ENCODE results near the gene PRKCE. TPM values are rescaled to one million over a fixed set of nuclear protein-coding genes. Genes with fewer than 3 reads are reported as not detected.

Gene PRKCE
- total RNA-seq, 1 experiment from 2014 or later = 1.3 TPM

- Mint-ChIP-seq H3K36me3 (ENCODE audit: insufficient read depth in 1 of 3, low read depth in 3 of 3) (peaks cover 0 to 1% (median 0%) of the 10 kb centered on the region in 3 experiments; a peak in 2 of 7 replicates), H3K9me3 (peaks cover 6 to 7% of the 10 kb centered on the region in 2 experiments), H3K27me3 (ENCODE audit: low read depth) (peaks cover 5% of the 10 kb centered on the region), H3K4me3 (no peak overlapping the region), H3K4me1 (peaks cover 2 to 4% of the 10 kb centered on the region in 2 experiments; a peak in 1 of 4 replicates), H3K27ac (no peak overlapping the region)
- no peak overlapping the region for H2BK5ac ChIP-seq (ENCODE audit: insufficient read length, low read length)
- H3K4me2 ChIP-seq (ENCODE audit: insufficient read depth, insufficient read length, low read length) = no peak overlapping the region
- no peak overlapping the region for H3T11ph ChIP-seq (ENCODE audit: low read length)
- no peak overlapping the region for H4K91ac ChIP-seq (ENCODE audit: insufficient read length, low read depth, low read length)
- H4K5ac ChIP-seq (ENCODE audit: insufficient read length, low read depth, low read length) = no peak overlapping the region
- no peaks in the 10 kb centered on the region for H3K79me1 ChIP-seq (ENCODE audit: insufficient read depth, low read depth, low read length, poor library complexity, severe bottlenecking)
- no peak overlapping the region for H2BK15ac ChIP-seq (ENCODE audit: low read depth, low read length)
- H2BK120ac ChIP-seq (ENCODE audit: low read depth, low read length, poor library complexity, severe bottlenecking) = no peak overlapping the region
- no peak overlapping the region for H2AK5ac ChIP-seq (ENCODE audit: insufficient read length, low read length)
- no peak overlapping the region for H4K8ac ChIP-seq (replicated peaks; ENCODE audit: insufficient read length, low read depth, low read length)
- no peaks in the 10 kb centered on the region for H3K9me3 ChIP-seq (ENCODE audit: control insufficient read depth, low read depth, low read length)
- no peaks in the 10 kb centered on the region for H3K4me1 ChIP-seq (ENCODE audit: insufficient read depth, low read length)
- H2BK20ac ChIP-seq (ENCODE audit: low read depth, low read length, poor library complexity, severe bottlenecking) = no peak overlapping the region
- no peak for DNase-seq
- no peaks in the 10 kb centered on the region for H3K79me2 ChIP-seq (ENCODE audit: insufficient read depth, low read length)
- H3K14ac ChIP-seq (ENCODE audit: insufficient read depth, low read length) = no peak overlapping the region
- H2BK12ac ChIP-seq (ENCODE audit: insufficient read length, low read depth, low read length) = no peak overlapping the region
- H3K23me2 ChIP-seq (ENCODE audit: insufficient read length, low read depth, low read length, poor library complexity, severe bottlenecking) = no peaks in the 10 kb centered on the region
- H4K20me1 ChIP-seq (ENCODE audit: control insufficient read depth, insufficient read depth, insufficient read length) = no peaks in the 10 kb centered on the region
- H3K18ac ChIP-seq (ENCODE audit: insufficient read length, low read depth, low read length) = no peak overlapping the region
- no peaks in the 10 kb centered on the region for H3K27me3 ChIP-seq (ENCODE audit: insufficient read depth, low read length)
- no peak overlapping the region for H3K9ac ChIP-seq (ENCODE audit: extremely low read depth, insufficient read length, low read length)
- no peak overlapping the region for H3K4ac ChIP-seq (ENCODE audit: low read depth, low read length)
- no peak overlapping the region for H2AFZ ChIP-seq (ENCODE audit: low read length)
- no CpG with 5 or more reads among the region's 3 CpGs for WGBS (ENCODE audit: extremely low coverage, insufficient read length, low lambda C conversion rate)
- no peak overlapping the region for H3K56ac ChIP-seq (ENCODE audit: insufficient read length, low read depth, low read length)
- no peak for TF ChIP-seq CTCF (conservative IDR thresholded peaks at IDR 0.05)
- no peak overlapping the region for H3K23ac ChIP-seq (ENCODE audit: insufficient read length, low read depth, low read length)
- H3K27ac ChIP-seq (ENCODE audit: insufficient read length, low read depth, low read length) = no peak overlapping the region
Observed at GRCh38 chr2:45883603-45884000, 232.1 kb downstream of the PRKCE start.
